Keratinocyte (primary cell): ENCODE results near the gene SORL1-AS1.

Experiments
- DNase-seq: peaks from one replicate; pipeline ENCODE4 v3.0.0-alpha.2; 2011; ENCODE audit warnings: low read depth, missing footprints, low spot score
- FAIRE-seq: peaks from 2 replicates; lab custom pipeline; 2011; peaks lifted over from hg19 to GRCh38; lab: Jason Lieb, UNC
- H2AFZ ChIP-seq: 2 replicates; pipeline ENCODE4 v1.6.0; 2012; ENCODE audit warnings: low read length, control low read depth, inconsistent platforms; ENCODE audit not compliant: control insufficient read depth
- H3K27ac ChIP-seq: 2 replicates; pipeline ENCODE4 v1.5.1; 2011; ENCODE audit warnings: low read length; ENCODE audit not compliant: control insufficient read depth, insufficient read depth
- H3K27me3 ChIP-seq: 3 replicates; pipeline ENCODE4 v1.6.0; 2011; ENCODE audit warnings: low read length; ENCODE audit not compliant: control insufficient read depth, insufficient read depth; ENCODE audit errors: extremely low read depth
- H3K36me3 ChIP-seq, 2 experiments: 2 replicates in 1 of 2; 3 replicates in 1 of 2; pipeline ENCODE4 v1.5.1; 2011; ENCODE audit warnings: low read length in 2 of 2, mild to moderate bottlenecking in 1 of 2; ENCODE audit not compliant: control insufficient read depth in 2 of 2, insufficient read depth in 2 of 2; ENCODE audit errors: extremely low read depth in 1 of 2
- H3K4me1 ChIP-seq: 3 replicates; pipeline ENCODE4 v1.5.1; 2011; ENCODE audit warnings: low read length; ENCODE audit not compliant: control insufficient read depth, insufficient read depth; ENCODE audit errors: extremely low read depth
- H3K4me2 ChIP-seq: 3 replicates; pipeline ENCODE4 v1.6.0; 2011; ENCODE audit warnings: low read depth, low read length; ENCODE audit not compliant: control insufficient read depth, insufficient read depth; ENCODE audit errors: extremely low read depth
- H3K4me3 ChIP-seq, 3 experiments: fragments of 200-600 bp in 1 of 3; sonication (generic) in 1 of 3; 2 replicates in 2 of 3; 3 replicates in 1 of 3; pipeline ENCODE4 v1.5.1; 2011 to 2016; ENCODE audit warnings: low read length in 3 of 3, mild to moderate bottlenecking in 3 of 3, control low read depth in 2 of 3, inconsistent platforms in 1 of 3, low read depth in 1 of 3, mixed read lengths in 1 of 3, mixed run types in 1 of 3, moderate library complexity in 1 of 3; ENCODE audit not compliant: control insufficient read depth in 2 of 3, insufficient read depth in 2 of 3; ENCODE audit errors: extremely low read depth in 1 of 3
- H3K79me2 ChIP-seq: 2 replicates; pipeline ENCODE4 v1.6.0; 2012; ENCODE audit warnings: low read length; ENCODE audit not compliant: control insufficient read depth, insufficient read depth
- H3K9ac ChIP-seq: 3 replicates; pipeline ENCODE4 v1.6.0; 2011; ENCODE audit warnings: low read length; ENCODE audit not compliant: control insufficient read depth, insufficient read depth; ENCODE audit errors: extremely low read depth
- H3K9me1 ChIP-seq: 3 replicates; pipeline ENCODE4 v1.6.0; 2011; ENCODE audit warnings: low read length; ENCODE audit not compliant: control insufficient read depth, insufficient read depth; ENCODE audit errors: extremely low read depth
- H3K9me3 ChIP-seq: 2 replicates; pipeline ENCODE4 v1.5.1; 2012; ENCODE audit warnings: low read depth, low read length; ENCODE audit not compliant: control insufficient read depth
- H4K20me1 ChIP-seq: 3 replicates; pipeline ENCODE4 v1.6.0; 2011; ENCODE audit warnings: low read length; ENCODE audit not compliant: control insufficient read depth, insufficient read depth; ENCODE audit errors: extremely low read depth
- EZH2 ChIP-seq: IDR thresholded peaks from one replicate; pipeline ENCODE4 v1.6.1; 2012; ENCODE audit warnings: inconsistent platforms, mild to moderate bottlenecking, low read length, moderate library complexity
- dilution Hi-C: fragments of 300-500 bp; cut with MboI; formaldehyde crosslinking; loops from one replicate; pipeline ENCODE4 v1.7.0; 2020; ENCODE audit warnings: low sequenced_read_pairs; ENCODE audit not compliant: extremely low pct_ligation_motif_present
- TF ChIP-seq, protein P1 (sequence below), 3 experiments: IDR thresholded peaks in 1 of 3; conservative IDR thresholded peaks in 1 of 3; optimal IDR thresholded peaks in 1 of 3; 2 replicates in 2 of 3; 3 replicates in 1 of 3; pipeline versions ENCODE3 to v1.5.1; 2011; ENCODE audit warnings: low read length in 3 of 3, mild to moderate bottlenecking in 3 of 3, moderate library complexity in 2 of 3, control low read depth in 1 of 3, inconsistent platforms in 1 of 3; ENCODE audit not compliant: insufficient read depth in 2 of 3; ENCODE audit errors: extremely low read depth in 1 of 3

Gene SORL1-AS1

DNA sequence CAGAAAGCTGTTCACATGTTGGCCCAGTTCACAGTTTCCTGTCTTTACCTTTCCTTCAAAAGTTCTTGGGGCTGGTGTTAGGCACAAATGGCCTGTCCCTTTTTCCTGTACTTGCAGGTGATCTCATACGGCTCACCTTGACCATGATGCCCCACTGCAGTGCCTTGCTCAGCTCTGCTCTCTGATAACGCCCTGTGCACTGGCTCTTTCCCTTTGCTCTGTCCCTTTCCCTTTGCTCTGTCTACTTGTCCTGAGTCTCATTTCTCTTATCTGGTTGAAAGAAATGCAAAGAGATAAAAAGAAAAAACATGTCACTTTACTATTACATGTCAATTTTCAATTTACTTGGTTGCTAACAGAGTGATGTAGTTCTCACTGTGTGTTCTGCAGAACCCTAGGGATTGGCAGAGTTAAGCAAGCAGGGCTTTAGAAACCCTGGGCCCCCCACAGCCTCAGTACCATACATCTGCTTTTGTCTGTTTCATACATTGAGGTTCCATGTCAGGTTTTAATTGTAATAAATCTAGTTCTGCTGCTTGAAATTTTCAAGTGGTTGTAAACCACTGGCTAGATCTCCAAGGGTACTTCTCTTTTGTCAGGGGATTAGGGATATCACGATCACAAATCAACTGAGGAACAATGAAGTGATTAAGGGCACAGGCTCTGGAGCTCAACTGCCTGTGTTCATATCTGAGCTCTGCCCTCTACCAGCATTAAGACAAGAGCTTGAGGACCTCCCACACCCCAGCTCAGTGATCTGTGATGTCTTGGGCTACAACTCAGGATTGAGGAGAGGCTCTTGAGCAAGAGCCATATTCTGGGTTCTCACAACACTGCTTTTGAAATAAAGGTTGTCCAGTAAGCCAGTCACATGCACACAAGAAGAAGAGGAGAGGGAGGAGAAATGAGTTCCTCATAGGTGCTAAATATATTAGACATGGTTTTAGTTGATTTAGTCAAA lies 16.9 kb downstream of the SORL1-AS1 start:
- no peak for FAIRE-seq
- H3K4me1 ChIP-seq, result peaks cover 4% of the 10 kb centered on the region

DNA sequence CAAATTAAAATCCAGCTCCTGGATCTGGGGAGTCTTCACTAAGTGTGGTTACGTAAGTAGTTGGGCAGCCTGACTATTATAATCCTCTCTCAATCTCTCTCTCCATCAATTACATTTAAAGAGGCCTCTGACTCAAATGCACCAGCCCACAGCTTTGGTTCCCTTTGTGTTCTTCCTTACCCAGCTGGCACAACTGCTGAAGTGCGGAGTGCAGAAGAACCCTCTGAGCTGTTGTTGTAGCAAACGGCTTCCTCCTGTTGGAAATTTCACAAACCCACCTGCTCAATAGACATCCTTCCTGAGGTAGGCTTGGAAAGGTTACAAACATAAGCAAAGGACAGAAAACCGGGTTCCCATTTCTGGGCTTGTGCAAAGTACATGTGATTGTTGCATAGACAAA lies 17.6 kb downstream of the SORL1-AS1 start:
- peaks cover 4% of the 10 kb centered on the region for H3K4me1 ChIP-seq
- H3K27ac ChIP-seq, result no peak overlapping the region
- DNase-seq (no peak), FAIRE-seq (no peak)
- H3K9ac ChIP-seq, result no peak overlapping the region
- H3K4me2 ChIP-seq, result no peak overlapping the region
- no peaks in the 10 kb centered on the region for H3K27me3 ChIP-seq
- no peak overlapping the region for H3K4me3 ChIP-seq
- no peaks in the 10 kb centered on the region for H3K36me3 ChIP-seq
- no peak overlapping the region for H2AFZ ChIP-seq
- H3K9me3 ChIP-seq, result no peaks in the 10 kb centered on the region
- H4K20me1 ChIP-seq, result no peaks in the 10 kb centered on the region
- no peak for TF ChIP-seq EZH2
- TF ChIP-seq, protein P1, sequence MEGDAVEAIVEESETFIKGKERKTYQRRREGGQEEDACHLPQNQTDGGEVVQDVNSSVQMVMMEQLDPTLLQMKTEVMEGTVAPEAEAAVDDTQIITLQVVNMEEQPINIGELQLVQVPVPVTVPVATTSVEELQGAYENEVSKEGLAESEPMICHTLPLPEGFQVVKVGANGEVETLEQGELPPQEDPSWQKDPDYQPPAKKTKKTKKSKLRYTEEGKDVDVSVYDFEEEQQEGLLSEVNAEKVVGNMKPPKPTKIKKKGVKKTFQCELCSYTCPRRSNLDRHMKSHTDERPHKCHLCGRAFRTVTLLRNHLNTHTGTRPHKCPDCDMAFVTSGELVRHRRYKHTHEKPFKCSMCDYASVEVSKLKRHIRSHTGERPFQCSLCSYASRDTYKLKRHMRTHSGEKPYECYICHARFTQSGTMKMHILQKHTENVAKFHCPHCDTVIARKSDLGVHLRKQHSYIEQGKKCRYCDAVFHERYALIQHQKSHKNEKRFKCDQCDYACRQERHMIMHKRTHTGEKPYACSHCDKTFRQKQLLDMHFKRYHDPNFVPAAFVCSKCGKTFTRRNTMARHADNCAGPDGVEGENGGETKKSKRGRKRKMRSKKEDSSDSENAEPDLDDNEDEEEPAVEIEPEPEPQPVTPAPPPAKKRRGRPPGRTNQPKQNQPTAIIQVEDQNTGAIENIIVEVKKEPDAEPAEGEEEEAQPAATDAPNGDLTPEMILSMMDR (optimal IDR thresholded peaks at IDR 0.05 in 1 of 3, IDR thresholded peaks at IDR 0.05 in 1 of 3, conservative IDR thresholded peaks at IDR 0.05 in 1 of 3; ENCODE audit: extremely low read depth in 1 of 3, insufficient read depth in 2 of 3, low read length in 3 of 3), result no peak
- dilution Hi-C loops, result no loop called here
- no peaks in the 10 kb centered on the region for H3K9me1 ChIP-seq
- H3K79me2 ChIP-seq, result no peaks in the 10 kb centered on the region

More for the DNA sequence above, 16.9 kb downstream of the SORL1-AS1 start:
- DNase-seq, result no peak
- dilution Hi-C loops, result no loop called here
- Histone ChIP-seq H3K4me3 (no peak overlapping the region), H4K20me1 (no peaks in the 10 kb centered on the region), H3K9me3 (no peaks in the 10 kb centered on the region), H3K27ac (no peak overlapping the region), H3K79me2 (no peaks in the 10 kb centered on the region), H3K9me1 (no peaks in the 10 kb centered on the region), H3K4me2 (no peak overlapping the region), H2AFZ (no peak overlapping the region), H3K27me3 (no peaks in the 10 kb centered on the region), H3K9ac (no peak overlapping the region), H3K36me3 (no peaks in the 10 kb centered on the region)
- no peak for TF ChIP-seq EZH2
- TF ChIP-seq, protein P1 (optimal IDR thresholded peaks at IDR 0.05 in 1 of 3, IDR thresholded peaks at IDR 0.05 in 1 of 3, conservative IDR thresholded peaks at IDR 0.05 in 1 of 3; ENCODE audit: extremely low read depth in 1 of 3, insufficient read depth in 2 of 3, low read length in 3 of 3), result no peak
